EH (cell line): Measurements from ENCODE around the gene GPR132.
"Not testable (repeated sequence)": the region's sequence is repeated elsewhere in the genome, so short reads cannot be mapped to it uniquely, and the experiment has no call there.

ENCODE experiments used
- DNase-seq: peaks from one replicate; pipeline ENCODE4 v3.0.0-alpha.2; 2015; ENCODE audit warnings: low read depth

The GPR132 gene

GRCh38 chr14:105041841-105042765 lies 23.1 kb downstream of the GPR132 start:
- no peak for DNase-seq

GRCh38 chr14:105039458-105040205 lies 25.6 kb downstream of the GPR132 start:
- no peak for DNase-seq

GRCh38 chr14:105035616-105036015 lies 29.6 kb downstream of the GPR132 start:
- DNase-seq = not testable (repeated sequence)

- no peak for DNase-seq
Measured at GRCh38 chr14:105034315-105035039, 30.8 kb downstream of the GPR132 start.

GRCh38 chr14:105033412-105033900 lies 31.8 kb downstream of the GPR132 start:
- DNase-seq = not testable (repeated sequence)

- DNase-seq = peak; percentile 22
Measured at GRCh38 chr14:105032451-105032901, 32.8 kb downstream of the GPR132 start.

- no peak for DNase-seq
Measured at GRCh38 chr14:105030836-105031396, 34.3 kb downstream of the GPR132 start.

GRCh38 chr14:105030194-105030593 lies 35.0 kb downstream of the GPR132 start:
- no peak for DNase-seq

GRCh38 chr14:105029402-105029801 lies 35.8 kb downstream of the GPR132 start:
- no peak for DNase-seq

GRCh38 chr14:105028251-105028927 lies 36.8 kb downstream of the GPR132 start:
- peak; percentile 50 for DNase-seq

- peak; percentile 52 for DNase-seq
Measured at GRCh38 chr14:105027718-105028117, 37.5 kb downstream of the GPR132 start.

GRCh38 chr14:105026802-105027563 lies 38.2 kb downstream of the GPR132 start:
- peak; percentile 62 for DNase-seq

GRCh38 chr14:105026033-105026785 lies 39.0 kb downstream of the GPR132 start:
- peak; percentile 76 for DNase-seq

- no peak for DNase-seq
Measured at GRCh38 chr14:105025429-105025828, 39.8 kb downstream of the GPR132 start.

- DNase-seq = peak; percentile 68
Measured at GRCh38 chr14:105023791-105024480, 41.3 kb downstream of the GPR132 start.

GRCh38 chr14:105023144-105023543 lies 42.1 kb downstream of the GPR132 start:
- DNase-seq = no peak

- DNase-seq = no peak
Measured at GRCh38 chr14:105022276-105022670, 43.0 kb downstream of the GPR132 start.

- DNase-seq = peak; percentile 40
Measured at GRCh38 chr14:105021656-105022275, 43.5 kb downstream of the GPR132 start.
